ENCODE data around the gene RTRAF. TPM values are rescaled to one million over a fixed set of nuclear protein-coding genes. Genes with fewer than 3 reads are reported as not detected.

RTRAF gene
- polyA plus RNA-seq, 1 donor, result 275 TPM

GRCh38 chr14:52049271-52049670 lies 59.9 kb downstream of the RTRAF start:
- no peak for DNase-seq

GRCh38 chr14:52049721-52050588 lies 60.6 kb downstream of the RTRAF start:
- DNase-seq, result no peak

GRCh38 chr14:52051251-52051650 lies 61.9 kb downstream of the RTRAF start:
- DNase-seq, result no peak

- no peak for DNase-seq
Observed at GRCh38 chr14:52051871-52052270, 62.5 kb downstream of the RTRAF start.

GRCh38 chr14:52052288-52052943 lies 63.1 kb downstream of the RTRAF start:
- DNase-seq, result no peak

- no peak for DNase-seq
Observed at GRCh38 chr14:52053044-52053443, 63.7 kb downstream of the RTRAF start.

GRCh38 chr14:52054678-52055077 lies 65.3 kb downstream of the RTRAF start:
- DNase-seq, result no peak

- no peak for DNase-seq
Observed at GRCh38 chr14:52055167-52055566, 65.8 kb downstream of the RTRAF start.

GRCh38 chr14:52058341-52058740 lies 69.0 kb downstream of the RTRAF start:
- no peak for DNase-seq

- no peak for DNase-seq
Observed at GRCh38 chr14:52059649-52060048, 70.3 kb downstream of the RTRAF start.

GRCh38 chr14:52060080-52060479 lies 70.7 kb downstream of the RTRAF start:
- DNase-seq, result no peak

Other genes starting within 250 kb of the RTRAF start
- 65.3 TPM for gene GNG2, start 128.9 kb upstream of the RTRAF start, polyA plus RNA-seq (ENCODE audit: insufficient read length)
- 109 TPM for gene NID2, start 79.5 kb downstream of the RTRAF start, polyA plus RNA-seq (ENCODE audit: insufficient read length)